ENCODE measurements around the gene HAO2. TPM values are rescaled to one million over a fixed set of nuclear protein-coding genes. Genes with fewer than 3 reads are reported as not detected.
A peak's percentile ranks its signal among the peaks of the same experiment; 100 is the strongest.

HAO2 gene
- total RNA-seq, 2 donors from 2014 or later = not detected

DNA sequence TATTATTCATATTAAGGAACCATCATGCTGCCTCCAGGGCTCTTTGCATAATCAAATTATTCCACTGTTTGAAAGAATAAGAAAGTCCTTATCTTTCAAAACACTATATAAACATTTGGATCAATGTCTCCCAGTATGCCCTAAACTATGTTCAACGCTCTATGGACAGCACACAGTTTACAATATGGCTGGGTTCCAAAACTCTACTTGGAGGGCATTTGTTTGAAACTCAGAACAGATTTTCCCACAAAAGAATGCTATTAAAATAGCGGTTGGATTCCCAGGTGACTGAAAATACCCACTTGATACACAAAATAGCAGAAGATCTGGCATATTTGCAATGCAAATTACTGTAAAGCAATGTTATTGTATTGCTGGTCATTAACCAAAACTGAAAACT, 3.2 kb downstream of the HAO2 start:
- H3K9ac ChIP-seq (ENCODE audit: extremely low read depth, low read length, poor library complexity, severe bottlenecking) = no peak overlapping the region
- peaks cover 7% of the 10 kb centered on the region for H3K27me3 Mint-ChIP-seq (ENCODE audit: insufficient read depth)
- H3K27me3 ChIP-seq (ENCODE audit: control insufficient read depth, insufficient read depth, low read length, poor library complexity, severe bottlenecking) = no peaks in the 10 kb centered on the region
- no peak overlapping the region for H3K4me3 Mint-ChIP-seq
- no peak for DNase-seq
- no peaks in the 10 kb centered on the region for H3K36me3 ChIP-seq (ENCODE audit: control insufficient read depth, insufficient read depth, low read length)
- no peaks in the 10 kb centered on the region for H3K9me3 Mint-ChIP-seq
- H3K4me1 Mint-ChIP-seq = peaks cover 1% of the 10 kb centered on the region
- H3K4me1 ChIP-seq (ENCODE audit: control insufficient read depth, insufficient read depth, low read length) = no peaks in the 10 kb centered on the region
- no peak overlapping the region for H3K27ac Mint-ChIP-seq
- H3K36me3 Mint-ChIP-seq (ENCODE audit: low read depth) = no peaks in the 10 kb centered on the region
- TF ChIP-seq, protein P1, sequence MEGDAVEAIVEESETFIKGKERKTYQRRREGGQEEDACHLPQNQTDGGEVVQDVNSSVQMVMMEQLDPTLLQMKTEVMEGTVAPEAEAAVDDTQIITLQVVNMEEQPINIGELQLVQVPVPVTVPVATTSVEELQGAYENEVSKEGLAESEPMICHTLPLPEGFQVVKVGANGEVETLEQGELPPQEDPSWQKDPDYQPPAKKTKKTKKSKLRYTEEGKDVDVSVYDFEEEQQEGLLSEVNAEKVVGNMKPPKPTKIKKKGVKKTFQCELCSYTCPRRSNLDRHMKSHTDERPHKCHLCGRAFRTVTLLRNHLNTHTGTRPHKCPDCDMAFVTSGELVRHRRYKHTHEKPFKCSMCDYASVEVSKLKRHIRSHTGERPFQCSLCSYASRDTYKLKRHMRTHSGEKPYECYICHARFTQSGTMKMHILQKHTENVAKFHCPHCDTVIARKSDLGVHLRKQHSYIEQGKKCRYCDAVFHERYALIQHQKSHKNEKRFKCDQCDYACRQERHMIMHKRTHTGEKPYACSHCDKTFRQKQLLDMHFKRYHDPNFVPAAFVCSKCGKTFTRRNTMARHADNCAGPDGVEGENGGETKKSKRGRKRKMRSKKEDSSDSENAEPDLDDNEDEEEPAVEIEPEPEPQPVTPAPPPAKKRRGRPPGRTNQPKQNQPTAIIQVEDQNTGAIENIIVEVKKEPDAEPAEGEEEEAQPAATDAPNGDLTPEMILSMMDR (conservative IDR thresholded peaks at IDR 0.05) = no peak
- no peak overlapping the region for H3K4me3 ChIP-seq (ENCODE audit: low read length)
- no peak overlapping the region for H3K27ac ChIP-seq (ENCODE audit: low read depth, low read length)
- 79 to 100% methylated on average over 1 to 2 of the region's 2 CpGs for WGBS, 2 experiments (ENCODE audit: insufficient coverage in 1 of 2, insufficient read length in 1 of 2)
- H3K9me3 ChIP-seq (ENCODE audit: control insufficient read depth, low read length) = no peaks in the 10 kb centered on the region

DNA sequence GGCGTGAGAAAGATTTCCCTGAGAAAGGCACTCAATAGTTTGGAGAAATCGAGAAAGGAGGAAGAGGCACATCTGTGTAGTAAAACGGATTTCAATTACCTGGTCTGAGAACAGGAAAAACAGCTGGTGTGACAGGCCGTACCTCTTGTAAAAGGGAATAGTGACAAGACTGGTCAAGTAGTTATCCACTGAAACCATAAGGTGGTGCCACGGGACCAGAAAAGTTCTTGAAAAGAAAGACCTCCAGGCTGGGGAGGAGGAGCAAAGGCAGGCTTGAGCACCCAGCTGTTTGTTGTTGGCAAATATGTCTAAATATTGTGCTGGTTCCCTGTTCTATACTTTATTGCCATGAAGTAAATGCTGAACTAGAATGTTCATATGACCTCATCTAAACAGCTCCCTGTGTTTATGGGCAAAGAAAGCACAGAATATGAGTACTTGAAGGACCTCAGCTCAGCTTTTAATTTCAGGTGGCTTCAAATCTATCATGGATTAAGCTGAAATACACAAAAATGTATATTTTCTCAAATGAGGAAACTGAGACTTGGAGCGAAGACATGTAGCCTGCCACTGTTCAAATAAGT, 4.0 kb downstream of the HAO2 start:
- WGBS, 2 experiments (ENCODE audit: insufficient coverage in 1 of 2, insufficient read length in 1 of 2) = 38 to 48% methylated on average over 6 of the region's 6 CpGs
- no peaks in the 10 kb centered on the region for H3K9me3 Mint-ChIP-seq

DNA sequence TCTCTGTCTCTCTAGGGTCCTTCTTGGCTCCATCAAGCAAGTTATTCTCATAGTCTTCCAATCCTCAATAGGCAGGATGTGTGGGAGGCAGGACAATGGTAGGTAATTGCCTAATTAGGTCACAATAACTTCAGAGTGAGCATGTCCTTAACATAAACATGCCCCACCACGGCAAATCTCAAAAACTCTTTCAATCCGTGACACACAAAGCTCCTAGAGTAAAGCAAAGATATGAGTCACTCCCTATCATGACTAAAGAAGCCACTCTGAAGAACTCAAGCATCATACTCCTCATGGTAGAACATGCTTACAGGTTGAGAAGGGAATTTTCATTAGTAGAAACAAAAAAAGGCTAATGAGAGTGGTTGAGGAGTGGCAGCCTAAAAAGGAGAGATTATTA, 4.9 kb downstream of the HAO2 start:
- Histone ChIP-seq H3K9ac (ENCODE audit: extremely low read depth, low read length, poor library complexity, severe bottlenecking) (no peak overlapping the region), H3K27me3 (ENCODE audit: control insufficient read depth, insufficient read depth, low read length, poor library complexity, severe bottlenecking) (no peaks in the 10 kb centered on the region), H3K36me3 (ENCODE audit: control insufficient read depth, insufficient read depth, low read length) (no peaks in the 10 kb centered on the region), H3K9me3 (ENCODE audit: control insufficient read depth, low read length) (no peaks in the 10 kb centered on the region), H3K27ac (ENCODE audit: low read depth, low read length) (no peak overlapping the region), H3K4me3 (ENCODE audit: low read length) (no peak overlapping the region), H3K4me1 (ENCODE audit: control insufficient read depth, insufficient read depth, low read length) (no peaks in the 10 kb centered on the region)
- Mint-ChIP-seq H3K27ac (no peak overlapping the region), H3K9me3 (no peaks in the 10 kb centered on the region), H3K27me3 (ENCODE audit: insufficient read depth) (peaks cover 7% of the 10 kb centered on the region), H3K4me3 (no peak overlapping the region), H3K4me1 (peaks cover 1% of the 10 kb centered on the region), H3K36me3 (ENCODE audit: low read depth) (no peaks in the 10 kb centered on the region)
- DNase-seq = peak; percentile 13
- 89% methylated on average over 2 of the region's 2 CpGs; no CpG with 5 or more reads in 1 of the 2 experiments for WGBS, 2 experiments (ENCODE audit: insufficient coverage in 1 of 2, insufficient read length in 1 of 2)
- TF ChIP-seq, protein P1 (conservative IDR thresholded peaks at IDR 0.05) = no peak

More for the DNA sequence above, 4.0 kb downstream of the HAO2 start:
- H3K4me1 Mint-ChIP-seq = peaks cover 1% of the 10 kb centered on the region
- peaks cover 7% of the 10 kb centered on the region for H3K27me3 Mint-ChIP-seq (ENCODE audit: insufficient read depth)
- no peak overlapping the region for H3K9ac ChIP-seq (ENCODE audit: extremely low read depth, low read length, poor library complexity, severe bottlenecking)
- no peak overlapping the region for H3K27ac ChIP-seq (ENCODE audit: low read depth, low read length)
- no peaks in the 10 kb centered on the region for H3K36me3 ChIP-seq (ENCODE audit: control insufficient read depth, insufficient read depth, low read length)
- no peaks in the 10 kb centered on the region for H3K36me3 Mint-ChIP-seq (ENCODE audit: low read depth)
- no peaks in the 10 kb centered on the region for H3K27me3 ChIP-seq (ENCODE audit: control insufficient read depth, insufficient read depth, low read length, poor library complexity, severe bottlenecking)
- no peaks in the 10 kb centered on the region for H3K4me1 ChIP-seq (ENCODE audit: control insufficient read depth, insufficient read depth, low read length)
- H3K4me3 ChIP-seq (ENCODE audit: low read length) = no peak overlapping the region
- TF ChIP-seq, protein P1 (conservative IDR thresholded peaks at IDR 0.05) = peak; percentile 78
- H3K27ac Mint-ChIP-seq = no peak overlapping the region
- DNase-seq = peak; percentile 87
- no peak overlapping the region for H3K4me3 Mint-ChIP-seq
- no peaks in the 10 kb centered on the region for H3K9me3 ChIP-seq (ENCODE audit: control insufficient read depth, low read length)

All from endodermal cell (in vitro differentiated cells).